ENCODE measurements around the gene ZNRF3.
"Not testable (repeated sequence)": the region's sequence is repeated elsewhere in the genome, so short reads cannot be mapped to it uniquely, and the experiment has no call there.

Gene ZNRF3

DNA sequence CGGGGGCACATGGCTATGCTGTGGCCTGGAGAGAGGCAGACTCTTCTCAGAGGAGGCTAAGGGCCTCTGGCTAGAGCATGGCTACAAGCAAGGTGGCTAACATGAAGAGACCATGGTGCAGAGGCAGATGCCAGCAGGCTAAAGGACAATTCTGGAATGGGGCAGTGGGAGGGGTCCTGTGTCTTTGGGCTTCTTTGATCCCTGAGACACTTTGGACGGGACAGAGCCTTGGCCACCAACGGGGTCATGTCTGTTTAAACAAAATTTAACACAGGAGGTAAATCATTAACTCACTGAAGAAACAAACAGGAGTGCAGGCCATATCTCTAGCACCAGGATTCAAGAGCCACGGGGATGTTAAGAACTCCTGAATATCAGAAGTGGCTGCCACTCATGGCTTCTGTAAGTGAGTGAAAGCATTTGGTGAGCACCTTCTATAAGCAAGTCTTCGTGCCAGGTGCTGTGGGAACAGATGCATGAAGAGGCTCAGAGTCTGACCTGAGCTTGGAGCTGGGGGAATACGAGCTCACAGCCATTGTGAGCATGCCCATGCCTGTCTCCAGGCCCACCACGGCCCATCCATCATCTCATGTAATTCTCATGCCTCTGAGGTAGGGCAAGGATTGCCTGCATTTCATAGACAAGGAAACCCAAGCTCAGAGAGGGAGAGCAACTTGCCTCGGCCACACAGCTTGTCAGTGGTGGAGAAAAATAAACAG, 18.3 kb upstream of the ZNRF3 start:
- H3K4me1 Mint-ChIP-seq, result peaks cover 7% of the 10 kb centered on the region
- H3K27ac Mint-ChIP-seq, result peak overlapping the region; percentile 59 to 88 (median 73)
- no peaks in the 10 kb centered on the region for H3K27me3 Mint-ChIP-seq (ENCODE audit: low read depth)
- no peaks in the 10 kb centered on the region for H3K9me3 Mint-ChIP-seq
- no peaks in the 10 kb centered on the region for H3K36me3 Mint-ChIP-seq (ENCODE audit: low read depth)
- TF ChIP-seq, protein P1, sequence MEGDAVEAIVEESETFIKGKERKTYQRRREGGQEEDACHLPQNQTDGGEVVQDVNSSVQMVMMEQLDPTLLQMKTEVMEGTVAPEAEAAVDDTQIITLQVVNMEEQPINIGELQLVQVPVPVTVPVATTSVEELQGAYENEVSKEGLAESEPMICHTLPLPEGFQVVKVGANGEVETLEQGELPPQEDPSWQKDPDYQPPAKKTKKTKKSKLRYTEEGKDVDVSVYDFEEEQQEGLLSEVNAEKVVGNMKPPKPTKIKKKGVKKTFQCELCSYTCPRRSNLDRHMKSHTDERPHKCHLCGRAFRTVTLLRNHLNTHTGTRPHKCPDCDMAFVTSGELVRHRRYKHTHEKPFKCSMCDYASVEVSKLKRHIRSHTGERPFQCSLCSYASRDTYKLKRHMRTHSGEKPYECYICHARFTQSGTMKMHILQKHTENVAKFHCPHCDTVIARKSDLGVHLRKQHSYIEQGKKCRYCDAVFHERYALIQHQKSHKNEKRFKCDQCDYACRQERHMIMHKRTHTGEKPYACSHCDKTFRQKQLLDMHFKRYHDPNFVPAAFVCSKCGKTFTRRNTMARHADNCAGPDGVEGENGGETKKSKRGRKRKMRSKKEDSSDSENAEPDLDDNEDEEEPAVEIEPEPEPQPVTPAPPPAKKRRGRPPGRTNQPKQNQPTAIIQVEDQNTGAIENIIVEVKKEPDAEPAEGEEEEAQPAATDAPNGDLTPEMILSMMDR (IDR thresholded peaks at IDR 0.05; ENCODE audit: unreplicated experiment in 3 of 3), result no peak
- no peak overlapping the region for H3K4me3 Mint-ChIP-seq

- H3K27me3 Mint-ChIP-seq (ENCODE audit: low read depth), result no peaks in the 10 kb centered on the region
- no peaks in the 10 kb centered on the region for H3K9me3 Mint-ChIP-seq
- no peak overlapping the region for H3K4me3 Mint-ChIP-seq
- peaks cover 7% of the 10 kb centered on the region for H3K4me1 Mint-ChIP-seq
- no peaks in the 10 kb centered on the region for H3K36me3 Mint-ChIP-seq (ENCODE audit: low read depth)
- TF ChIP-seq, protein P1 (IDR thresholded peaks at IDR 0.05; ENCODE audit: unreplicated experiment in 3 of 3), result no peak
- no peak overlapping the region for H3K27ac Mint-ChIP-seq
These were observed 16.2 kb upstream of the ZNRF3 start for GRCh38 chr22:28867191-28867590.

- not testable (repeated sequence) for H3K27me3 Mint-ChIP-seq (ENCODE audit: low read depth); H3K27ac Mint-ChIP-seq; H3K36me3 Mint-ChIP-seq (ENCODE audit: low read depth); H3K9me3 Mint-ChIP-seq; H3K4me3 Mint-ChIP-seq; H3K4me1 Mint-ChIP-seq
These were observed 15.0 kb upstream of the ZNRF3 start for GRCh38 chr22:28868389-28868788.

- no peak overlapping the region for H3K4me3 Mint-ChIP-seq
- no peak overlapping the region for H3K27ac Mint-ChIP-seq
- H3K36me3 Mint-ChIP-seq (ENCODE audit: low read depth), result no peaks in the 10 kb centered on the region
- H3K27me3 Mint-ChIP-seq (ENCODE audit: low read depth), result no peaks in the 10 kb centered on the region
- TF ChIP-seq, protein P1 (IDR thresholded peaks at IDR 0.05; ENCODE audit: unreplicated experiment in 3 of 3), result no peak
- H3K9me3 Mint-ChIP-seq, result no peaks in the 10 kb centered on the region
- H3K4me1 Mint-ChIP-seq, result peaks cover 15% of the 10 kb centered on the region
These were observed 13.6 kb upstream of the ZNRF3 start for GRCh38 chr22:28869736-28870135.

GRCh38 chr22:28873183-28873963, 10.0 kb upstream of the ZNRF3 start:
- TF ChIP-seq, protein P1 (IDR thresholded peaks at IDR 0.05; ENCODE audit: unreplicated experiment in 3 of 3), result no peak
- Mint-ChIP-seq H3K36me3 (ENCODE audit: low read depth) (no peaks in the 10 kb centered on the region), H3K9me3 (no peaks in the 10 kb centered on the region), H3K4me3 (no peak overlapping the region), H3K27me3 (ENCODE audit: low read depth) (no peaks in the 10 kb centered on the region), H3K27ac (no peak overlapping the region), H3K4me1 (peaks cover 8% of the 10 kb centered on the region)

DNA sequence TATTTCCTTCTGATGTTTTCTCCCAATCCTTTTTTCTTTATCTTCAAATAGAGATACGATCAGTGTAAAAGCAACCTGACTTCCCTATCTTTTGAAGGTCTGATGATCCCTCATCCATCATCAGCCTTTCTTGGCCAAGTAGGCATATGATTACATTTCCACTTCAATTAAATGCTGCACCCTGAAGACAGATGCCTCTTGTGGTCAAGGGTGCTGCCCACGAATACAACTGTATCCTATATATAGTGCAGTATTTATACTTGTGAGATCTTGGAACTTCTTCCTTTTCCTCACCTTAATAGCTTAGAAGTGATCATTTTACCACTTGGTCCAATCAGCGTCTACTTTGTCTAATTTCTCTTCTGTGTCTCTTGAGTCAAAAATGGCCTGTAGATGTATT, 9.3 kb upstream of the ZNRF3 start:
- Mint-ChIP-seq H3K27ac (no peak overlapping the region), H3K4me3 (no peak overlapping the region), H3K9me3 (no peaks in the 10 kb centered on the region), H3K27me3 (ENCODE audit: low read depth) (no peaks in the 10 kb centered on the region), H3K36me3 (ENCODE audit: low read depth) (no peaks in the 10 kb centered on the region), H3K4me1 (peaks cover 8% of the 10 kb centered on the region)
- TF ChIP-seq, protein P1 (IDR thresholded peaks at IDR 0.05; ENCODE audit: unreplicated experiment in 3 of 3), result no peak

Data from nephron (organoid).